SK-N-SH (cell line): Measurements from ENCODE around the gene SDF2L1. TPM values are rescaled to one million over a fixed set of nuclear protein-coding genes. Genes with fewer than 3 reads are reported as not detected.
"Not testable (repeated sequence)": the region's sequence is repeated elsewhere in the genome, so short reads cannot be mapped to it uniquely, and the experiment has no call there.

Source experiments
- CTCF ChIA-PET: fragments of 300-600, 350-600 bp; formaldehyde crosslinking; extraction: SDS; loops from one replicate; lab custom pipeline; 2021; lab: Yijun Ruan, JAX
- POLR2A ChIA-PET: fragments of 350-600 bp; sonication (Branson Sonifier 250); formaldehyde crosslinking; extraction: SDS; loops from one replicate; lab custom pipeline; 2020; ENCODE audit warnings: antibody characterized with exemption, inconsistent platforms; lab: Yijun Ruan, JAX
- DNase-seq: peaks from one replicate; pipeline ENCODE4 v3.0.0; 2012
- H2AFZ ChIP-seq: fragments of 200-600 bp; sonication (generic); 2 replicates; pipeline ENCODE4 v1.8.1; 2016; ENCODE audit warnings: antibody characterized with exemption, mild to moderate bottlenecking, low read depth
- H3F3A ChIP-seq: fragments of 200-600 bp; sonication (generic); replicated peaks from 2 replicates; pipeline ENCODE3; 2016; ENCODE audit warnings: antibody characterized with exemption, mild to moderate bottlenecking; ENCODE audit not compliant: insufficient read depth
- H3K27ac ChIP-seq, 2 experiments: fragments of 200-500 bp in 1 of 2; fragments of 200-600 bp in 1 of 2; sonication (Bioruptor generic) in 1 of 2; sonication (generic), shearing (Covaris generic) in 1 of 2; 2 replicates each; pipeline versions ENCODE4 v1.5.1 to v1.6.1; 2014 to 2016; ENCODE audit warnings: low read depth in 2 of 2, inconsistent platforms in 1 of 2, low read length in 1 of 2, mild to moderate bottlenecking in 1 of 2, mixed read lengths in 1 of 2
- H3K27me3 ChIP-seq: fragments of 200-600 bp; sonication (generic), shearing (Covaris generic); 2 replicates; pipeline ENCODE4 v1.6.1; 2016; ENCODE audit warnings: mixed run types; ENCODE audit not compliant: insufficient read depth
- H3K36me3 ChIP-seq, 2 experiments: fragments of 200-500 bp in 1 of 2; fragments of 200-600 bp in 1 of 2; sonication (Bioruptor generic) in 1 of 2; sonication (generic) in 1 of 2; replicated peaks in 1 of 2; 2 replicates each; pipeline versions ENCODE3 to v1.5.1; 2014 to 2016; ENCODE audit warnings: low read length in 1 of 2, mild to moderate bottlenecking in 1 of 2; ENCODE audit not compliant: insufficient read depth in 2 of 2, control insufficient read depth in 1 of 2
- H3K4me1 ChIP-seq, 2 experiments: fragments of 200-500 bp in 1 of 2; fragments of 200-600 bp in 1 of 2; sonication (Bioruptor generic) in 1 of 2; sonication (generic), shearing (Covaris generic) in 1 of 2; 2 replicates each; pipeline versions ENCODE4 v1.5.1 to v1.6.1; 2014 to 2016; ENCODE audit warnings: low read depth in 1 of 2, low read length in 1 of 2, mixed run types in 1 of 2; ENCODE audit not compliant: insufficient read depth in 2 of 2, control insufficient read depth in 1 of 2
- H3K4me2 ChIP-seq: fragments of 200-600 bp; sonication (generic), shearing (Covaris generic); 2 replicates; pipeline ENCODE4 v1.6.1; 2017; ENCODE audit warnings: mixed run types
- H3K4me3 ChIP-seq, 2 experiments: fragments of 200-500 bp in 1 of 2; fragments of 200-600 bp in 1 of 2; sonication (Bioruptor generic) in 1 of 2; sonication (generic), shearing (Covaris generic) in 1 of 2; 2 replicates each; pipeline versions ENCODE4 v1.5.1 to v1.8.1; 2014 to 2016; ENCODE audit warnings: low read depth in 2 of 2, inconsistent platforms in 1 of 2, low read length in 1 of 2, mild to moderate bottlenecking in 1 of 2, mixed read lengths in 1 of 2, moderate library complexity in 1 of 2
- H3K79me2 ChIP-seq: fragments of 200-600 bp; sonication (generic); 2 replicates; pipeline ENCODE4 v1.8.1; 2017; ENCODE audit warnings: mild to moderate bottlenecking; ENCODE audit not compliant: insufficient read depth
- H3K9ac ChIP-seq: fragments of 200-600 bp; sonication (generic); 2 replicates; pipeline ENCODE4 v1.6.1; 2017; ENCODE audit warnings: mixed run types
- H3K9me2 ChIP-seq: fragments of 200-600 bp; sonication (generic); 2 replicates; pipeline ENCODE4 v1.6.1; 2017; ENCODE audit warnings: mixed run types
- H3K9me3 ChIP-seq: fragments of 200-600 bp; sonication (generic); 2 replicates; pipeline ENCODE4 v1.6.1; 2017; ENCODE audit warnings: mixed run types, mild to moderate bottlenecking, moderate library complexity
- H4K20me1 ChIP-seq: fragments of 200-600 bp; sonication (generic); 2 replicates; pipeline ENCODE4 v1.6.1; 2017; ENCODE audit warnings: mild to moderate bottlenecking, mixed run types; ENCODE audit not compliant: insufficient read depth
- ELF1 ChIP-seq: IDR thresholded peaks from 2 replicates; pipeline ENCODE4 v1.4.0; 2012
- EP300 ChIP-seq, 2 experiments: IDR thresholded peaks; 2 replicates each; pipeline versions ENCODE4 v1.4.0 to v1.6.1; 2012; ENCODE audit warnings: borderline replicate concordance in 1 of 2, low read depth in 1 of 2, low read length in 1 of 2
- EZH2phosphoT487 ChIP-seq: fragments of 200-600 bp; sonication (generic); IDR thresholded peaks from 2 replicates; pipeline ENCODE4 v1.6.1; 2017; ENCODE audit warnings: low read depth, mixed run types, mild to moderate bottlenecking, antibody characterized with exemption, moderate library complexity, borderline replicate concordance
- FOXJ3 ChIP-seq: sonication (generic); formaldehyde crosslinking; IDR thresholded peaks from 2 replicates; pipeline ENCODE4 v1.5.1; 2020; ENCODE audit warnings: mild to moderate bottlenecking, missing genetic modification reagents
- GABPA ChIP-seq: IDR thresholded peaks from 2 replicates; pipeline ENCODE4 v1.4.0; 2012; ENCODE audit warnings: low read depth, mild to moderate bottlenecking
- IRF3 ChIP-seq: fragments of 150-350 bp; IDR thresholded peaks from 2 replicates; pipeline ENCODE4 v1.6.1; 2016; ENCODE audit warnings: mild to moderate bottlenecking, low read depth, low read length
- JUND ChIP-seq: IDR thresholded peaks from 2 replicates; pipeline ENCODE4 v1.4.0; 2012
- MAX ChIP-seq: IDR thresholded peaks from 2 replicates; pipeline ENCODE4 v1.4.0; 2012; ENCODE audit warnings: low read depth
- MEF2A ChIP-seq: IDR thresholded peaks from 2 replicates; pipeline ENCODE4 v1.4.0; 2012; ENCODE audit warnings: low read depth, borderline replicate concordance
- NRF1 ChIP-seq: IDR thresholded peaks from 2 replicates; pipeline ENCODE4 v1.6.1; 2012; ENCODE audit warnings: low read depth, mild to moderate bottlenecking, low read length
- POLR2AphosphoS5 ChIP-seq: IDR thresholded peaks from 2 replicates; pipeline ENCODE4 v1.6.1; 2012; ENCODE audit warnings: low read depth, low read length
- RAD21 ChIP-seq: IDR thresholded peaks from 2 replicates; pipeline ENCODE4 v1.6.1; 2012; ENCODE audit warnings: mild to moderate bottlenecking, low read length
- RXRA ChIP-seq: IDR thresholded peaks from 2 replicates; pipeline ENCODE4 v1.4.0; 2012; ENCODE audit warnings: low read depth, mild to moderate bottlenecking, borderline replicate concordance
- SIN3A ChIP-seq: IDR thresholded peaks from 2 replicates; pipeline ENCODE4 v1.6.1; 2012; ENCODE audit warnings: low read depth, mild to moderate bottlenecking, low read length, moderate library complexity, borderline replicate concordance
- TAF1 ChIP-seq: IDR thresholded peaks from 2 replicates; pipeline ENCODE4 v1.6.1; 2012; ENCODE audit warnings: low read depth, mild to moderate bottlenecking, low read length, moderate library complexity, borderline replicate concordance
- TCF12 ChIP-seq: IDR thresholded peaks from 2 replicates; pipeline ENCODE4 v1.4.0; 2012
- TEAD4 ChIP-seq: IDR thresholded peaks from 2 replicates; pipeline ENCODE4 v1.4.0; 2012; ENCODE audit warnings: mild to moderate bottlenecking, borderline replicate concordance; ENCODE audit not compliant: insufficient read depth
- ZBTB33 ChIP-seq: IDR thresholded peaks from 2 replicates; pipeline ENCODE4 v1.4.0; 2012; ENCODE audit warnings: low read depth, borderline replicate concordance
- WGBS: methylation state at CpG from one replicate; pipeline ENCODE4 v1.1.6; 2017; ENCODE audit warnings: low lambda C conversion rate; 5-methylcytosine and 5-hydroxymethylcytosine counted together
- polyA plus RNA-seq, 3 experiments: library from polyadenylated mRNA; depleted of rRNA; stranded (reverse); fragments of >200 nt; gene quantifications; 2 replicates each; pipeline ENCODE4 v1.2.3, GENCODE V29; 2012

Gene SDF2L1
- polyA plus RNA-seq, 1 of the 3 experiments (the other 2 are of a cell fraction) = 60.9 TPM

- H3K9me3 ChIP-seq = no peaks in the 10 kb centered on the region
- no peak overlapping the region for H3K4me3 ChIP-seq
- H3K4me2 ChIP-seq = no peak overlapping the region
- no peak for DNase-seq
- no peaks in the 10 kb centered on the region for H4K20me1 ChIP-seq
- H3K9ac ChIP-seq = no peak overlapping the region
- H3K36me3 ChIP-seq = peaks cover 4 to 35% of the 10 kb centered on the region in 2 experiments
- ChIA-PET CTCF (interaction anchor here (1.2 kb wide), 1 partner anchor 261 kb away, joined by 4 read pairs; no protein-coding TSS in a partner anchor), POLR2A (interaction anchor here (1.1 kb wide), 1 partner anchor 12 kb away, joined by 3 read pairs; the partner anchor contains the start of gene PPIL2)
- H3K79me2 ChIP-seq = no peaks in the 10 kb centered on the region
- TF ChIP-seq ZBTB33 (no peak), POLR2AphosphoS5 (no peak), MAX (no peak), IRF3 (no peak), ELF1 (no peak)
- no peaks in the 10 kb centered on the region for H3K27me3 ChIP-seq
- H3K27ac ChIP-seq = no peak overlapping the region
- H3F3A ChIP-seq = no peaks in the 10 kb centered on the region
- no peaks in the 10 kb centered on the region; a peak in 1 of 4 replicates for H3K4me1 ChIP-seq
- H3K9me2 ChIP-seq = no peaks in the 10 kb centered on the region
- WGBS = 91% methylated on average over 15 of the region's 15 CpGs
- no peak overlapping the region for H2AFZ ChIP-seq
Measured at GRCh38 chr22:21677606-21678443, 35.7 kb downstream of the SDF2L1 start.

- H3K9me3 ChIP-seq, H2AFZ ChIP-seq, H4K20me1 ChIP-seq, H3K9me2 ChIP-seq, H3K4me3 ChIP-seq, H3F3A ChIP-seq, CTCF ChIA-PET, POLR2A ChIA-PET, H3K4me1 ChIP-seq, H3K4me2 ChIP-seq, H3K27ac ChIP-seq, H3K79me2 ChIP-seq, DNase-seq, H3K27me3 ChIP-seq, H3K9ac ChIP-seq: not testable (repeated sequence)
- peaks cover 4 to 33% of the 10 kb centered on the region in 2 experiments for H3K36me3 ChIP-seq
- WGBS = over 99% methylated on average over 12 of the region's 12 CpGs
Measured at GRCh38 chr22:21678842-21679241, 36.7 kb downstream of the SDF2L1 start.

- Histone ChIP-seq H3K27me3 (no peaks in the 10 kb centered on the region), H3K9me2 (no peaks in the 10 kb centered on the region), H3K4me2 (no peak overlapping the region), H3K4me3 (no peak overlapping the region), H3K79me2 (no peaks in the 10 kb centered on the region), H3K27ac (no peak overlapping the region), H3K9me3 (no peaks in the 10 kb centered on the region), H3K36me3 (peaks cover under 1 to 28% of the 10 kb centered on the region in 2 experiments), H3K9ac (no peak overlapping the region), H2AFZ (no peak overlapping the region), H3K4me1 (no peaks in the 10 kb centered on the region; a peak in 1 of 4 replicates), H4K20me1 (no peaks in the 10 kb centered on the region), H3F3A (no peaks in the 10 kb centered on the region)
- ChIA-PET CTCF (no interaction called here), POLR2A (interaction anchor here (0.8 kb wide), 1 partner anchor 9 kb away, joined by 3 read pairs; no protein-coding TSS in a partner anchor)
- no peak for TF ChIP-seq GABPA
- no peak for TF ChIP-seq FOXJ3 (CRISPR knock-in tag)
- no peak for TF ChIP-seq MEF2A
- TF ChIP-seq NRF1 = no peak
- no peak for TF ChIP-seq MAX
- TF ChIP-seq SIN3A = no peak
- no peak for TF ChIP-seq TAF1
- no peak for TF ChIP-seq JUND
- no peak for TF ChIP-seq POLR2AphosphoS5
- TF ChIP-seq TCF12 = no peak
- no peak for TF ChIP-seq TEAD4
- TF ChIP-seq RAD21 = no peak
- TF ChIP-seq EP300 (IDR thresholded peaks at IDR 0.05; ENCODE audit: borderline replicate concordance in 1 of 2, low read depth in 1 of 2, low read length in 1 of 2) = no peak
- TF ChIP-seq RXRA = no peak
- no peak for TF ChIP-seq EZH2phosphoT487
- WGBS = 86% methylated on average over 4 of the region's 4 CpGs
- no peak for DNase-seq
Measured at GRCh38 chr22:21679383-21679782, 37.3 kb downstream of the SDF2L1 start.
